ENCODE measurements around the gene ZBTB20.
A peak's percentile ranks its signal among the peaks of the same experiment; 100 is the strongest.

The ZBTB20 gene

GRCh38 chr3:114299421-114299820, 847.7 kb downstream of the ZBTB20 start:
- no peak for DNase-seq (ENCODE audit: low read depth, low spot score)

GRCh38 chr3:114295946-114296345, 851.1 kb downstream of the ZBTB20 start:
- no peak for DNase-seq (ENCODE audit: low read depth, low spot score)
- H3K4me3 ChIP-seq (ENCODE audit: low read length), result no peak overlapping the region

More at GRCh38 chr3:114299421-114299820, 847.7 kb downstream of the ZBTB20 start:
- no peak overlapping the region for H3K4me3 ChIP-seq (ENCODE audit: low read length)

- no peak overlapping the region for H3K4me3 ChIP-seq (ENCODE audit: low read length)
- no peak for DNase-seq (ENCODE audit: low read depth, low spot score)
Measured at GRCh38 chr3:114294940-114295480, 852.1 kb downstream of the ZBTB20 start.

GRCh38 chr3:114293838-114294535, 853.1 kb downstream of the ZBTB20 start, which contains the start of gene TIGIT:
Gene TIGIT (plus strand): TSS chr3:114294028. CDS start chr3:114294062, 34 bp downstream.
- no peak within 1 kb of the TSS for H3K4me3 ChIP-seq (ENCODE audit: low read length)
- no peak for DNase-seq (ENCODE audit: low read depth, low spot score)

- DNase-seq (ENCODE audit: low read depth, low spot score), result peak; percentile 72
- H3K4me3 ChIP-seq (ENCODE audit: low read length), result no peak overlapping the region
Measured at GRCh38 chr3:114290911-114291901, 855.9 kb downstream of the ZBTB20 start.

- H3K4me3 ChIP-seq (ENCODE audit: low read length), result no peak overlapping the region
- DNase-seq (ENCODE audit: low read depth, low spot score), result no peak
Measured at GRCh38 chr3:114286266-114286665, 860.8 kb downstream of the ZBTB20 start.

- no peak for DNase-seq (ENCODE audit: low read depth, low spot score)
- no peak overlapping the region for H3K4me3 ChIP-seq (ENCODE audit: low read length)
Measured at GRCh38 chr3:114285648-114286230, 861.3 kb downstream of the ZBTB20 start.

- no peak for DNase-seq (ENCODE audit: low read depth, low spot score)
- H3K4me3 ChIP-seq (ENCODE audit: low read length), result no peak overlapping the region
Measured at GRCh38 chr3:114284644-114285043, 862.4 kb downstream of the ZBTB20 start.
